Esophagus muscularis mucosa (tissue), 4 donors: ENCODE results near the gene PRKCE. TPM values are rescaled to one million over a fixed set of nuclear protein-coding genes. Genes with fewer than 3 reads are reported as not detected.

ENCODE experiments used
- DNase-seq: peaks from one replicate; pipeline ENCODE4 v3.0.0-alpha.2; 2017; ENCODE audit errors: extremely low spot score
- H3K27ac ChIP-seq, 4 donors: fragments of 200-600 bp; sonication (generic); replicated peaks in 1 of 4; 1 replicate in 3 of 4; 2 replicates in 1 of 4; pipeline ENCODE4 v1.5.1; 2016 to 2019; ENCODE audit warnings: mild to moderate bottlenecking in 1 of 4
- H3K27me3 ChIP-seq, 4 donors: fragments of 200-600 bp; sonication (generic); one replicate each; pipeline versions ENCODE4 v1.5.1 to v1.6.0; 2016 to 2019
- H3K36me3 ChIP-seq, 4 donors: fragments of 200-600 bp; sonication (generic); one replicate each; pipeline ENCODE4 v1.5.1; 2016 to 2019
- H3K4me1 ChIP-seq, 4 donors: fragments of 200-600 bp; sonication (generic); one replicate each; pipeline ENCODE4 v1.5.1; 2016 to 2019
- H3K4me3 ChIP-seq, 4 donors: fragments of 200-600 bp; sonication (generic); 1 replicate in 2 of 4; 2 replicates in 2 of 4; pipeline ENCODE4 v1.5.1; 2016 to 2019; ENCODE audit warnings: mild to moderate bottlenecking in 4 of 4, moderate library complexity in 1 of 4
- H3K9me3 ChIP-seq, 4 donors: fragments of 200-600 bp; sonication (generic); 1 replicate in 3 of 4; 2 replicates in 1 of 4; pipeline ENCODE4 v1.5.1; 2016 to 2019
- CTCF ChIP-seq, 3 experiments: fragments of 200-600 bp in 2 of 3; fragments of 450-650 bp in 1 of 3; sonication (generic) in 2 of 3; IDR thresholded peaks; one replicate each; pipeline ENCODE4 v1.5.1; 2017 to 2019; ENCODE audit warnings: antibody characterized with exemption in 3 of 3, mild to moderate bottlenecking in 2 of 3, moderate library complexity in 1 of 3
- EP300 ChIP-seq: sonication (generic); formaldehyde crosslinking; IDR thresholded peaks from one replicate; pipeline ENCODE4 v1.6.1; 2017; ENCODE audit warnings: antibody characterized with exemption
- POLR2A ChIP-seq: fragments of 450-650 bp; IDR thresholded peaks from one replicate; pipeline ENCODE4 v1.6.1; 2017; ENCODE audit warnings: antibody characterized with exemption, moderate library complexity, mild to moderate bottlenecking, low read depth
- POLR2AphosphoS5 ChIP-seq, 2 donors: sonication (generic); formaldehyde crosslinking; IDR thresholded peaks; one replicate each; pipeline ENCODE4 v1.6.1; 2017; ENCODE audit warnings: antibody characterized with exemption in 2 of 2
- WGBS: methylation state at CpG from one replicate; pipeline ENCODE4 v1.1.5; 2018; 5-methylcytosine and 5-hydroxymethylcytosine counted together
- intact Hi-C: fragments of 100-400 bp; cut with DNase I; formaldehyde crosslinking; loops from one replicate; pipeline ENCODE4 v1.15.1; 2023
- total RNA-seq, 4 donors: library from RNA; depleted of rRNA; stranded (reverse); fragments of >200 nt; gene quantifications; one replicate each; pipeline versions ENCODE4 v1.1.0 to v1.2.1, GENCODE V29; 2016

PRKCE gene
- total RNA-seq, 4 donors from 2014 or later, result 11.6 to 21.1 (median 13.0) TPM

GRCh38 chr2:45772038-45772437 is 120.6 kb downstream of the PRKCE start:
- intact Hi-C loops, result loop anchor here (1.0 kb wide), 1 partner anchor 124 kb away; no protein-coding TSS in a partner anchor
- DNase-seq, result no peak
- 50% methylated on average over 2 of the region's 2 CpGs for WGBS
- TF ChIP-seq EP300 (no peak), POLR2AphosphoS5 (IDR thresholded peaks at IDR 0.05) (no peak), CTCF (IDR thresholded peaks at IDR 0.05) (no peak), POLR2A (no peak)
- Histone ChIP-seq H3K9me3 (no peaks in the 10 kb centered on the region), H3K4me1 (peaks cover 30 to 67% (median 39%) of the 10 kb centered on the region in 4 donors), H3K27me3 (no peaks in the 10 kb centered on the region), H3K4me3 (no peak overlapping the region), H3K27ac (peak overlapping the region; percentile 77 to 87 (median 81)), H3K36me3 (no peaks in the 10 kb centered on the region)

- 82% methylated on average over 6 of the region's 9 CpGs for WGBS
- H3K9me3 ChIP-seq, result no peaks in the 10 kb centered on the region
- H3K36me3 ChIP-seq, result no peaks in the 10 kb centered on the region
- H3K27me3 ChIP-seq, result no peaks in the 10 kb centered on the region
- intact Hi-C loops, result no loop called here
- TF ChIP-seq CTCF (IDR thresholded peaks at IDR 0.05) (no peak), POLR2AphosphoS5 (IDR thresholded peaks at IDR 0.05) (no peak), EP300 (no peak), POLR2A (no peak)
- peaks cover 25 to 79% (median 46%) of the 10 kb centered on the region in 4 donors for H3K4me1 ChIP-seq
- H3K4me3 ChIP-seq, result no peak overlapping the region
- no peak for DNase-seq
- H3K27ac ChIP-seq, result no peak overlapping the region
These were observed 122.4 kb downstream of the PRKCE start for GRCh38 chr2:45773909-45774308.

- DNase-seq, result no peak
- intact Hi-C loops, result loop anchor here (5.0 kb wide), 1 partner anchor 163 kb away; no protein-coding TSS in a partner anchor
- Histone ChIP-seq H3K4me1 (peaks cover 25 to 78% (median 44%) of the 10 kb centered on the region in 4 donors), H3K27me3 (no peaks in the 10 kb centered on the region), H3K27ac (peak overlapping the region in 1 of 4 donors; percentile 2), H3K9me3 (no peaks in the 10 kb centered on the region), H3K4me3 (no peak overlapping the region), H3K36me3 (no peaks in the 10 kb centered on the region)
- TF ChIP-seq POLR2A, result no peak
- TF ChIP-seq POLR2AphosphoS5 (IDR thresholded peaks at IDR 0.05), result no peak
- TF ChIP-seq CTCF (IDR thresholded peaks at IDR 0.05), result no peak
- TF ChIP-seq EP300, result no peak
- 77% methylated on average over 10 of the region's 10 CpGs for WGBS
These were observed 123.3 kb downstream of the PRKCE start for GRCh38 chr2:45774688-45775244.

- peak overlapping the region in 1 of 4 donors; percentile 29 for H3K27ac ChIP-seq
These were observed 124.9 kb downstream of the PRKCE start for GRCh38 chr2:45776160-45776955.

More at GRCh38 chr2:45776160-45776955, 124.9 kb downstream of the PRKCE start:
- TF ChIP-seq POLR2AphosphoS5 (IDR thresholded peaks at IDR 0.05), result no peak
- no peak for TF ChIP-seq POLR2A
- TF ChIP-seq EP300, result no peak
- TF ChIP-seq CTCF (IDR thresholded peaks at IDR 0.05), result no peak
- no peak for DNase-seq
- no peaks in the 10 kb centered on the region for H3K36me3 ChIP-seq
- peaks cover 14 to 74% (median 38%) of the 10 kb centered on the region in 4 donors for H3K4me1 ChIP-seq
- H3K9me3 ChIP-seq, result no peaks in the 10 kb centered on the region
- H3K4me3 ChIP-seq, result no peak overlapping the region
- intact Hi-C loops, result loop anchor here (5.0 kb wide), 1 partner anchor 161 kb away; no protein-coding TSS in a partner anchor
- 55% methylated on average over 7 of the region's 7 CpGs for WGBS
- H3K27me3 ChIP-seq, result no peaks in the 10 kb centered on the region
